Liver (tissue), 3 donors: ENCODE data around the gene KPNA6.

Experiments
- CTCF ChIP-seq: fragments of 150-350 bp; IDR thresholded peaks from 2 replicates; pipeline ENCODE4 v1.5.1; 2017; ENCODE audit warnings: improper control_type of control experiment, low read depth, low read length; ENCODE audit not compliant: missing input control
- EGR1 ChIP-seq, 2 donors: IDR thresholded peaks; 2 replicates each; pipeline ENCODE4 v1.6.1; 2016 to 2018; ENCODE audit warnings: antibody characterized with exemption in 2 of 2, low read depth in 2 of 2
- FOXA1 ChIP-seq: IDR thresholded peaks from 2 replicates; pipeline ENCODE4 v1.6.1; 2016; ENCODE audit warnings: antibody characterized with exemption
- FOXA2 ChIP-seq: IDR thresholded peaks from 2 replicates; pipeline ENCODE4 v1.6.1; 2016; ENCODE audit warnings: antibody characterized with exemption
- GABPA ChIP-seq, 2 donors: IDR thresholded peaks in 1 of 2; conservative IDR thresholded peaks in 1 of 2; 2 replicates each; pipeline ENCODE4 v1.6.1; 2016; ENCODE audit warnings: antibody characterized with exemption in 2 of 2, mild to moderate bottlenecking in 1 of 2, moderate library complexity in 1 of 2
- JUND ChIP-seq, 2 donors: IDR thresholded peaks; 2 replicates each; pipeline ENCODE4 v1.6.1; 2016; ENCODE audit warnings: antibody characterized with exemption in 2 of 2
- NR2F2 ChIP-seq: IDR thresholded peaks from 2 replicates; pipeline ENCODE4 v1.6.1; 2016; ENCODE audit warnings: antibody characterized with exemption
- RAD21 ChIP-seq, 2 donors: IDR thresholded peaks; 2 replicates each; pipeline ENCODE4 v1.6.1; 2016; ENCODE audit warnings: antibody characterized with exemption in 2 of 2, mild to moderate bottlenecking in 2 of 2
- TAF1 ChIP-seq: conservative IDR thresholded peaks from 2 replicates; pipeline ENCODE4 v1.6.1; 2016; ENCODE audit warnings: antibody characterized with exemption, mild to moderate bottlenecking
- YY1 ChIP-seq: IDR thresholded peaks from 2 replicates; pipeline ENCODE4 v1.6.1; 2016; ENCODE audit warnings: antibody characterized with exemption, mild to moderate bottlenecking
- TF ChIP-seq, protein P1 (sequence below): IDR thresholded peaks from 2 replicates; pipeline ENCODE4 v1.6.1; 2016; ENCODE audit warnings: antibody characterized with exemption, mild to moderate bottlenecking
- TF ChIP-seq, protein P2 (sequence below): IDR thresholded peaks from 2 replicates; pipeline ENCODE4 v1.6.1; 2016; ENCODE audit warnings: antibody characterized with exemption
- TF ChIP-seq, protein P3 (sequence below): IDR thresholded peaks from 2 replicates; pipeline ENCODE4 v1.6.1; 2016; ENCODE audit warnings: antibody characterized with exemption
- TF ChIP-seq, protein P4 (sequence below): IDR thresholded peaks from 2 replicates; pipeline ENCODE4 v1.6.1; 2016; ENCODE audit warnings: antibody characterized with exemption
- donor health status: healthy.
- donor health status: healthy.

GRCh38 chr1:32082022-32082421, 25.8 kb upstream of the KPNA6 start:
- TF ChIP-seq FOXA2 (no peak), CTCF (no peak), RAD21 (IDR thresholded peaks at IDR 0.05) (no peak), TAF1 (no peak), NR2F2 (no peak), EGR1 (IDR thresholded peaks at IDR 0.05; ENCODE audit: low read depth in 2 of 2) (no peak), YY1 (no peak), JUND (IDR thresholded peaks at IDR 0.05) (no peak), FOXA1 (no peak), GABPA (IDR thresholded peaks at IDR 0.05 in 1 of 2, conservative IDR thresholded peaks at IDR 0.05 in 1 of 2) (no peak)
- TF ChIP-seq, protein P1, sequence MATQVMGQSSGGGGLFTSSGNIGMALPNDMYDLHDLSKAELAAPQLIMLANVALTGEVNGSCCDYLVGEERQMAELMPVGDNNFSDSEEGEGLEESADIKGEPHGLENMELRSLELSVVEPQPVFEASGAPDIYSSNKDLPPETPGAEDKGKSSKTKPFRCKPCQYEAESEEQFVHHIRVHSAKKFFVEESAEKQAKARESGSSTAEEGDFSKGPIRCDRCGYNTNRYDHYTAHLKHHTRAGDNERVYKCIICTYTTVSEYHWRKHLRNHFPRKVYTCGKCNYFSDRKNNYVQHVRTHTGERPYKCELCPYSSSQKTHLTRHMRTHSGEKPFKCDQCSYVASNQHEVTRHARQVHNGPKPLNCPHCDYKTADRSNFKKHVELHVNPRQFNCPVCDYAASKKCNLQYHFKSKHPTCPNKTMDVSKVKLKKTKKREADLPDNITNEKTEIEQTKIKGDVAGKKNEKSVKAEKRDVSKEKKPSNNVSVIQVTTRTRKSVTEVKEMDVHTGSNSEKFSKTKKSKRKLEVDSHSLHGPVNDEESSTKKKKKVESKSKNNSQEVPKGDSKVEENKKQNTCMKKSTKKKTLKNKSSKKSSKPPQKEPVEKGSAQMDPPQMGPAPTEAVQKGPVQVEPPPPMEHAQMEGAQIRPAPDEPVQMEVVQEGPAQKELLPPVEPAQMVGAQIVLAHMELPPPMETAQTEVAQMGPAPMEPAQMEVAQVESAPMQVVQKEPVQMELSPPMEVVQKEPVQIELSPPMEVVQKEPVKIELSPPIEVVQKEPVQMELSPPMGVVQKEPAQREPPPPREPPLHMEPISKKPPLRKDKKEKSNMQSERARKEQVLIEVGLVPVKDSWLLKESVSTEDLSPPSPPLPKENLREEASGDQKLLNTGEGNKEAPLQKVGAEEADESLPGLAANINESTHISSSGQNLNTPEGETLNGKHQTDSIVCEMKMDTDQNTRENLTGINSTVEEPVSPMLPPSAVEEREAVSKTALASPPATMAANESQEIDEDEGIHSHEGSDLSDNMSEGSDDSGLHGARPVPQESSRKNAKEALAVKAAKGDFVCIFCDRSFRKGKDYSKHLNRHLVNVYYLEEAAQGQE: no peak
- TF ChIP-seq, protein P2, sequence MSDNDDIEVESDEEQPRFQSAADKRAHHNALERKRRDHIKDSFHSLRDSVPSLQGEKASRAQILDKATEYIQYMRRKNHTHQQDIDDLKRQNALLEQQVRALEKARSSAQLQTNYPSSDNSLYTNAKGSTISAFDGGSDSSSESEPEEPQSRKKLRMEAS: no peak
- TF ChIP-seq, protein P3, sequence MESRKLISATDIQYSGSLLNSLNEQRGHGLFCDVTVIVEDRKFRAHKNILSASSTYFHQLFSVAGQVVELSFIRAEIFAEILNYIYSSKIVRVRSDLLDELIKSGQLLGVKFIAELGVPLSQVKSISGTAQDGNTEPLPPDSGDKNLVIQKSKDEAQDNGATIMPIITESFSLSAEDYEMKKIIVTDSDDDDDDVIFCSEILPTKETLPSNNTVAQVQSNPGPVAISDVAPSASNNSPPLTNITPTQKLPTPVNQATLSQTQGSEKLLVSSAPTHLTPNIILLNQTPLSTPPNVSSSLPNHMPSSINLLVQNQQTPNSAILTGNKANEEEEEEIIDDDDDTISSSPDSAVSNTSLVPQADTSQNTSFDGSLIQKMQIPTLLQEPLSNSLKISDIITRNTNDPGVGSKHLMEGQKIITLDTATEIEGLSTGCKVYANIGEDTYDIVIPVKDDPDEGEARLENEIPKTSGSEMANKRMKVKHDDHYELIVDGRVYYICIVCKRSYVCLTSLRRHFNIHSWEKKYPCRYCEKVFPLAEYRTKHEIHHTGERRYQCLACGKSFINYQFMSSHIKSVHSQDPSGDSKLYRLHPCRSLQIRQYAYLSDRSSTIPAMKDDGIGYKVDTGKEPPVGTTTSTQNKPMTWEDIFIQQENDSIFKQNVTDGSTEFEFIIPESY: no peak
- TF ChIP-seq, protein P4, sequence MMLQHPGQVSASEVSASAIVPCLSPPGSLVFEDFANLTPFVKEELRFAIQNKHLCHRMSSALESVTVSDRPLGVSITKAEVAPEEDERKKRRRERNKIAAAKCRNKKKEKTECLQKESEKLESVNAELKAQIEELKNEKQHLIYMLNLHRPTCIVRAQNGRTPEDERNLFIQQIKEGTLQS: no peak
